Measurements from ENCODE around the gene ADAMTS6. TPM values are rescaled to one million over a fixed set of nuclear protein-coding genes. Genes with fewer than 3 reads are reported as not detected.

ADAMTS6 gene
- total RNA-seq, 4 donors from 2014 or later, result 0.34 to 2.8 (median 2.0) TPM

- no peak overlapping the region for H3K4me3 ChIP-seq
- no peaks in the 10 kb centered on the region for H3K36me3 ChIP-seq
- TF ChIP-seq POLR2AphosphoS5 (IDR thresholded peaks at IDR 0.05), result no peak
- TF ChIP-seq POLR2A (IDR thresholded peaks at IDR 0.05), result no peak
- TF ChIP-seq, protein P1, sequence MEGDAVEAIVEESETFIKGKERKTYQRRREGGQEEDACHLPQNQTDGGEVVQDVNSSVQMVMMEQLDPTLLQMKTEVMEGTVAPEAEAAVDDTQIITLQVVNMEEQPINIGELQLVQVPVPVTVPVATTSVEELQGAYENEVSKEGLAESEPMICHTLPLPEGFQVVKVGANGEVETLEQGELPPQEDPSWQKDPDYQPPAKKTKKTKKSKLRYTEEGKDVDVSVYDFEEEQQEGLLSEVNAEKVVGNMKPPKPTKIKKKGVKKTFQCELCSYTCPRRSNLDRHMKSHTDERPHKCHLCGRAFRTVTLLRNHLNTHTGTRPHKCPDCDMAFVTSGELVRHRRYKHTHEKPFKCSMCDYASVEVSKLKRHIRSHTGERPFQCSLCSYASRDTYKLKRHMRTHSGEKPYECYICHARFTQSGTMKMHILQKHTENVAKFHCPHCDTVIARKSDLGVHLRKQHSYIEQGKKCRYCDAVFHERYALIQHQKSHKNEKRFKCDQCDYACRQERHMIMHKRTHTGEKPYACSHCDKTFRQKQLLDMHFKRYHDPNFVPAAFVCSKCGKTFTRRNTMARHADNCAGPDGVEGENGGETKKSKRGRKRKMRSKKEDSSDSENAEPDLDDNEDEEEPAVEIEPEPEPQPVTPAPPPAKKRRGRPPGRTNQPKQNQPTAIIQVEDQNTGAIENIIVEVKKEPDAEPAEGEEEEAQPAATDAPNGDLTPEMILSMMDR (IDR thresholded peaks at IDR 0.05), result no peak
- no peak for TF ChIP-seq EP300 (IDR thresholded peaks at IDR 0.05)
- 94% methylated on average over 2 of the region's 2 CpGs for WGBS
- H3K27ac ChIP-seq, result no peak overlapping the region
- DNase-seq (ENCODE audit: low spot score in 2 of 2), result no peak
- no peaks in the 10 kb centered on the region for H3K4me1 ChIP-seq
- no peaks in the 10 kb centered on the region for H3K27me3 ChIP-seq
- H3K9me3 ChIP-seq, result no peaks in the 10 kb centered on the region
Measured at GRCh38 chr5:65411356-65411755, 70.4 kb downstream of the ADAMTS6 start.

DNA sequence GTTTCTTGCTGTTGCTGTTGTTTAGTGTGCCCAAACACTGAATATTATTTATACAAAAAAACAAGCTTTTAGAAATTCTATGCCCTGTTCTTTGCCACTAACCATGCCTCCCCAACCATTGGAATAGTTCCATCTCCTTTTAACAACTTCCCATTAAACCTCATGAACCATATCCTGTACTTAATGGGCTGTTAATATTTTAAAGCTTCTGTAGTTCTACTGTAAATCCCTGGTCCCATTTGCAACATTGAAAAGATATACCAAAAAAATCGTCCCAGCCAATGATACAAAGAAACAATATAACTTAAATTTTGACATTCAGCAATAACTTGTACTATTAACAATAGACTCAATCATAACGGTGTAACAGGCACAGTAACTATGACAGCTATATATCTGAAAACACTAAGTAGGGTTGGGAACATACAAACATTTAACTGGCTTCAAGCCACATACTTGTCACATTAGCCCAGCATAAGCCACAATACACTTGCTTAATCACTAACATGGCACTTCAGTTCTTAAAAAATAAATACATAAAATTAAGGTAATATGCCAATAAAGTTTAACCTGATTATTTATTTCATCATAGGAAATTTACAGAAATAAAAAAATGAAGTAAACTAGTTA, 86.1 kb downstream of the ADAMTS6 start:
- no peaks in the 10 kb centered on the region for H3K9me3 ChIP-seq
- H3K27me3 ChIP-seq, result no peaks in the 10 kb centered on the region
- no peak overlapping the region for H3K4me3 ChIP-seq
- TF ChIP-seq POLR2AphosphoS5 (IDR thresholded peaks at IDR 0.05) (no peak), POLR2A (IDR thresholded peaks at IDR 0.05) (no peak), EP300 (IDR thresholded peaks at IDR 0.05) (no peak)
- TF ChIP-seq, protein P1 (IDR thresholded peaks at IDR 0.05), result no peak
- DNase-seq (ENCODE audit: low spot score in 2 of 2), result no peak
- no peak overlapping the region for H3K27ac ChIP-seq
- WGBS, result 64% methylated on average over 2 of the region's 2 CpGs
- no peaks in the 10 kb centered on the region for H3K36me3 ChIP-seq
- no peaks in the 10 kb centered on the region for H3K4me1 ChIP-seq

GRCh38 chr5:65394087-65394486, 87.6 kb downstream of the ADAMTS6 start:
- no peaks in the 10 kb centered on the region for H3K9me3 ChIP-seq
- TF ChIP-seq POLR2AphosphoS5 (IDR thresholded peaks at IDR 0.05), result no peak
- TF ChIP-seq EP300 (IDR thresholded peaks at IDR 0.05), result no peak
- no peak for TF ChIP-seq POLR2A (IDR thresholded peaks at IDR 0.05)
- TF ChIP-seq, protein P1 (IDR thresholded peaks at IDR 0.05), result no peak
- H3K27ac ChIP-seq, result no peak overlapping the region
- no peaks in the 10 kb centered on the region for H3K36me3 ChIP-seq
- no peak overlapping the region for H3K4me3 ChIP-seq
- no peaks in the 10 kb centered on the region for H3K4me1 ChIP-seq
- 76% methylated on average over 2 of the region's 2 CpGs for WGBS
- H3K27me3 ChIP-seq, result no peaks in the 10 kb centered on the region
- DNase-seq (ENCODE audit: low spot score in 2 of 2), result no peak

- no peaks in the 10 kb centered on the region for H3K27me3 ChIP-seq
- H3K4me1 ChIP-seq, result no peaks in the 10 kb centered on the region
- no peak overlapping the region for H3K4me3 ChIP-seq
- H3K27ac ChIP-seq, result no peak overlapping the region
- no peak for DNase-seq (ENCODE audit: low spot score in 2 of 2)
- H3K36me3 ChIP-seq, result no peaks in the 10 kb centered on the region
- 84% methylated on average over 4 of the region's 4 CpGs for WGBS
- no peaks in the 10 kb centered on the region for H3K9me3 ChIP-seq
- TF ChIP-seq EP300 (IDR thresholded peaks at IDR 0.05), result no peak
- TF ChIP-seq, protein P1 (IDR thresholded peaks at IDR 0.05), result no peak
- TF ChIP-seq POLR2AphosphoS5 (IDR thresholded peaks at IDR 0.05), result no peak
- TF ChIP-seq POLR2A (IDR thresholded peaks at IDR 0.05), result no peak
Measured at GRCh38 chr5:65391591-65391990, 90.1 kb downstream of the ADAMTS6 start.

DNA sequence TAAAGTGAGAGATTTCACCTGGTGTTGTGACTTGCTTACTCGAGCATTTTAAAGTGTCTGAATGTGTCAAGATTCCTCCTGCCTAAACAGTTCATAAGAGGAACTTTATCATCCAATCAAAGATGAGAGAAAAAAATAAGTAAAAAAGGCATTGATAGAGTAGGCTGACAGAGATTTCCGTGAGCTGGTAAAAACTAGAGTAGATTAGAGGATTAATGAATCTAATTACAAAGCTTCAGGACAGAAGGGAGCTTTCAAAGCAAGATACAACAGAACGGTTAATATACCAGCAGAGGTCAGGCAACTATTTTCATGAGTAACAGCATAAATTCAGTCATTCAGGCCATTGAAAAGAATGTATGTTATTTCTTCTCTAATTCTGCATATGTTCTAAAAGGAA, 91.5 kb downstream of the ADAMTS6 start:
- WGBS, result 61% methylated on average over 3 of the region's 3 CpGs
- no peak for DNase-seq (ENCODE audit: low spot score in 2 of 2)
- H3K9me3 ChIP-seq, result no peaks in the 10 kb centered on the region
- TF ChIP-seq, protein P1 (IDR thresholded peaks at IDR 0.05), result no peak
- TF ChIP-seq POLR2AphosphoS5 (IDR thresholded peaks at IDR 0.05) (no peak), EP300 (IDR thresholded peaks at IDR 0.05) (no peak), POLR2A (IDR thresholded peaks at IDR 0.05) (no peak)
- H3K27me3 ChIP-seq, result no peaks in the 10 kb centered on the region
- no peak overlapping the region for H3K4me3 ChIP-seq
- H3K4me1 ChIP-seq, result no peaks in the 10 kb centered on the region
- no peaks in the 10 kb centered on the region for H3K36me3 ChIP-seq
- no peak overlapping the region for H3K27ac ChIP-seq

All from suprapubic skin (tissue), 4 donors.